MG63 (cell line): ENCODE measurements around the gene CPNE7. TPM values are rescaled to one million over a fixed set of nuclear protein-coding genes. Genes with fewer than 3 reads are reported as not detected.
"Not testable (repeated sequence)": the region's sequence is repeated elsewhere in the genome, so short reads cannot be mapped to it uniquely, and the experiment has no call there.

Experiments
- DNase-seq: peaks from one replicate; pipeline ENCODE4 v3.0.0-alpha.2; 2020
- H3K27me3 ChIP-seq: fragments of 250-450 bp; sonication (Bioruptor Pico); 2 replicates; pipeline ENCODE4 v1.5.1; 2020; ENCODE audit warnings: mild to moderate bottlenecking, moderate library complexity
- H3K36me3 ChIP-seq: fragments of 250-450 bp; sonication (Bioruptor Pico); 2 replicates; pipeline ENCODE4 v1.5.1; 2020; ENCODE audit warnings: mild to moderate bottlenecking, moderate library complexity
- H3K4me3 ChIP-seq: fragments of 250-450 bp; sonication (Bioruptor Pico); 2 replicates; pipeline ENCODE4 v1.5.1; 2020; ENCODE audit warnings: mild to moderate bottlenecking, moderate library complexity
- H3K9me3 ChIP-seq: fragments of 250-450 bp; sonication (Bioruptor Pico); 2 replicates; pipeline ENCODE4 v1.5.1; 2020; ENCODE audit warnings: mild to moderate bottlenecking, moderate library complexity
- total RNA-seq: library from RNA; depleted of rRNA; stranded (reverse); fragments of >200 nt; shearing (Covaris generic); gene quantifications from 2 replicates; pipeline ENCODE4 v1.2.3, GENCODE V29; 2014; ENCODE audit warnings: low replicate concordance

CPNE7 gene
- total RNA-seq, 1 experiment from 2014 or later, result 9.1 TPM

DNA sequence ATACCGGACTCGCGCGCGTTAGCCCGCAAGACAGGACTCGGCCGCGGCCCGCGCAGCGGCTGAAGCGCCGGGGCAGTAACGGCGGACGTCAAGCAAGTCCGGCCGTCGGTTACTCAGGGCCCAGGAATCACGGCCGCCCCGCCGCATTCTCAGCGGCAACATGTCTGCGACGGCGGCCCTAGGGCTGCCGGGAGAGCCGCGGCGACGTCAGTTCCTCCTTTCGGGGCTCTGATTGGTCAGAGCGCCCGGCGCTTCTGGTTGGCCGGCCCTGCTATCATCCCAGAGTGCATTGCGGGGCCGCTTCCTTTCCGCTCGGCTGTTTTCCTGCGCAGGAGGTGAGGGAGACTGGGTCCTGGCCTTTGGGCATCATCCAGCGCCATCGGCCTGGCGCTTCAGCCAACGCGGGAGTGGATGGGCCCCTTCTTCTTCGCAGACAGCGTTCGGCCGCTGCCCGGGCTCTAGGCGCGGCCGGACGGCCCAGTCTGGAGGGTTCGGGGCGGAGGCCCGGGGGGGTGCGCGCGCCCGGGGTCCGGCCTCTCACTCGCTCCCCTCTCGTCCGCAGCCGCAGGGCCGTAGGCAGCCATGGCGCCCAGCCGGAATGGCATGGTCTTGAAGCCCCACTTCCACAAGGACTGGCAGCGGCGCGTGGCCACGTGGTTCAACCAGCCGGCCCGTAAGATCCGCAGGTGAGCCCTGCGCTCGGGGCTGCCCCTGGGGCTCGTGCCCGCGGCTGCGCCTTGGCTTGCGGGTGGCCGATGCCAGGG lies 15.0 kb upstream of the CPNE7 start, which contains the start of gene RPL13:
TSS of gene RPL13 (plus strand) at position 305 of the 764 bp plus-strand sequence. CDS start at position 583, 278 bp downstream.
- Histone ChIP-seq H3K9me3 (no peaks in the 10 kb centered on the region), H3K36me3 (peaks cover 52% of the 10 kb centered on the region), H3K4me3 (peak within 1 kb of the TSS; percentile 89), H3K27me3 (no peaks in the 10 kb centered on the region)
- peak; percentile 92 for DNase-seq

- H3K27me3 ChIP-seq, result no peaks in the 10 kb centered on the region
- no peak for DNase-seq
- H3K36me3 ChIP-seq, result peaks cover 50% of the 10 kb centered on the region
- H3K4me3 ChIP-seq, result peak overlapping the region; percentile 89
- no peaks in the 10 kb centered on the region for H3K9me3 ChIP-seq
These were observed 14.2 kb upstream of the CPNE7 start for GRCh38 chr16:89561142-89561883.

- Histone ChIP-seq H3K9me3 (no peaks in the 10 kb centered on the region), H3K27me3 (no peaks in the 10 kb centered on the region), H3K36me3 (peaks cover 50% of the 10 kb centered on the region), H3K4me3 (peak overlapping the region; percentile 89)
- DNase-seq, result no peak
These were observed 13.5 kb upstream of the CPNE7 start for GRCh38 chr16:89561884-89562599.

DNA sequence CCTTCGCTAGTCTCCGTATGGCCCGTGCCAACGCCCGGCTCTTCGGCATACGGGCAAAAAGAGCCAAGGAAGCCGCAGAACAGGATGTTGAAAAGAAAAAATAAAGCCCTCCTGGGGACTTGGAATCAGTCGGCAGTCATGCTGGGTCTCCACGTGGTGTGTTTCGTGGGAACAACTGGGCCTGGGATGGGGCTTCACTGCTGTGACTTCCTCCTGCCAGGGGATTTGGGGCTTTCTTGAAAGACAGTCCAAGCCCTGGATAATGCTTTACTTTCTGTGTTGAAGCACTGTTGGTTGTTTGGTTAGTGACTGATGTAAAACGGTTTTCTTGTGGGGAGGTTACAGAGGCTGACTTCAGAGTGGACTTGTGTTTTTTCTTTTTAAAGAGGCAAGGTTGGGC lies 12.6 kb upstream of the CPNE7 start:
- Histone ChIP-seq H3K27me3 (no peaks in the 10 kb centered on the region), H3K36me3 (peaks cover 47% of the 10 kb centered on the region), H3K9me3 (no peaks in the 10 kb centered on the region), H3K4me3 (peak overlapping the region; percentile 89)
- no peak for DNase-seq

GRCh38 chr16:89563639-89564392 lies 11.7 kb upstream of the CPNE7 start:
- Histone ChIP-seq H3K9me3 (no peaks in the 10 kb centered on the region), H3K4me3 (no peak overlapping the region), H3K27me3 (no peaks in the 10 kb centered on the region), H3K36me3 (peaks cover 45% of the 10 kb centered on the region)
- no peak for DNase-seq

DNA sequence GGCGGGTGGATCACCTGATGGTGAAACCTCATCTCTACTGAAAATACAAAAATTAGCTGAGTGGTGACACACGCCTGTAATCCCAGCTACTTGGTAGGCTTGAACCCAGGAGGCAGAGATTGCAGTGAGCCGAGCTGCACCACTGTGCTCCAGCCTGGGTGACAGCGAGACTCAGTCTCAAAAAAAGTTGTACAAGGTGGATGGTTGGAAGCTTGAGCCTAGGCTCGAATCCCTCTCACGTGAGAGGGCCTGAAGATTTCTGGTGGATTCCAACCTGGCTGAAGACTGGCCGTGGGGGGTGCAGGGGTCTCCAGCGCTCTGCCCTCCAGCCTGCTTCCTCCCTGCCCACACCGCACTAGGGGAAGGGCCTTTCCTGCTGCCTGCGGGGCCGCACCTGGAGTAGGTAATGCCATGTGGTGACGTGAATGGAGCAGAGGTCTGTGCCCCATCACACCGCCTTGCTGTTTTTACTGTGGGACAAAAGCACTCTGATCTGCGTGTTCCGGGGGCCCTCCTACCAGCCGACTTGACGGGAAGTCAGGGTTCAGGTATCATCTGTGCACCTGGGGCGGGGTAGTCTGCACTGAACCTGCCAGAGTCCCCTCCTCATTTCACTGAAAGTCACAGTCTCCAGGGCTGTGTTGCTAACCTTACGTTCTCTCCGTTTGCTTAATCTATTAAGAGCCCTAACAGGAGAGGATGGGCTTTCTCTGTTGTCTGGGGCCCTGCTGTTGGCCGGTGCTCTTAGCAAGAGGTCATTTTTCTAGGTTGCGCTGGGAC lies 10.9 kb upstream of the CPNE7 start:
- Histone ChIP-seq H3K4me3 (no peak overlapping the region), H3K9me3 (no peaks in the 10 kb centered on the region), H3K27me3 (no peaks in the 10 kb centered on the region), H3K36me3 (peaks cover 45% of the 10 kb centered on the region)
- DNase-seq, result no peak

DNA sequence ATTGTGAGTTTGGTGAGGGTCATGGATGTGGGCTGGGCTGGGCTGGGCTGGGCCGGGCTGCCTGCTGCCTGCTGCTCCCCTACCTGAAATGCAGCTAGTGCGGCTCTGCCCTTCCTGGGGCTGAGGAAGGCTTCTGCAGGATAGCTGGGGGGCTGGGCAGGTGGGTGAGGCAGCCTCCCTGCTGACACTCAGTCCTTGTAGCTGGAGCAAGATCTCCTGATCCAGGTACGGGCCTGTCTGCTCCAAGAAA lies 10.4 kb upstream of the CPNE7 start:
- Histone ChIP-seq H3K36me3 (peaks cover 44% of the 10 kb centered on the region), H3K9me3 (no peaks in the 10 kb centered on the region), H3K27me3 (no peaks in the 10 kb centered on the region), H3K4me3 (no peak overlapping the region)
- DNase-seq, result peak; percentile 38

- H3K9me3 ChIP-seq, result no peaks in the 10 kb centered on the region
- DNase-seq, result peak; percentile 47
- H3K27me3 ChIP-seq, result no peaks in the 10 kb centered on the region
- peaks cover 42% of the 10 kb centered on the region for H3K36me3 ChIP-seq
- no peak overlapping the region for H3K4me3 ChIP-seq
These were observed 9.8 kb upstream of the CPNE7 start for GRCh38 chr16:89565506-89566372.

DNA sequence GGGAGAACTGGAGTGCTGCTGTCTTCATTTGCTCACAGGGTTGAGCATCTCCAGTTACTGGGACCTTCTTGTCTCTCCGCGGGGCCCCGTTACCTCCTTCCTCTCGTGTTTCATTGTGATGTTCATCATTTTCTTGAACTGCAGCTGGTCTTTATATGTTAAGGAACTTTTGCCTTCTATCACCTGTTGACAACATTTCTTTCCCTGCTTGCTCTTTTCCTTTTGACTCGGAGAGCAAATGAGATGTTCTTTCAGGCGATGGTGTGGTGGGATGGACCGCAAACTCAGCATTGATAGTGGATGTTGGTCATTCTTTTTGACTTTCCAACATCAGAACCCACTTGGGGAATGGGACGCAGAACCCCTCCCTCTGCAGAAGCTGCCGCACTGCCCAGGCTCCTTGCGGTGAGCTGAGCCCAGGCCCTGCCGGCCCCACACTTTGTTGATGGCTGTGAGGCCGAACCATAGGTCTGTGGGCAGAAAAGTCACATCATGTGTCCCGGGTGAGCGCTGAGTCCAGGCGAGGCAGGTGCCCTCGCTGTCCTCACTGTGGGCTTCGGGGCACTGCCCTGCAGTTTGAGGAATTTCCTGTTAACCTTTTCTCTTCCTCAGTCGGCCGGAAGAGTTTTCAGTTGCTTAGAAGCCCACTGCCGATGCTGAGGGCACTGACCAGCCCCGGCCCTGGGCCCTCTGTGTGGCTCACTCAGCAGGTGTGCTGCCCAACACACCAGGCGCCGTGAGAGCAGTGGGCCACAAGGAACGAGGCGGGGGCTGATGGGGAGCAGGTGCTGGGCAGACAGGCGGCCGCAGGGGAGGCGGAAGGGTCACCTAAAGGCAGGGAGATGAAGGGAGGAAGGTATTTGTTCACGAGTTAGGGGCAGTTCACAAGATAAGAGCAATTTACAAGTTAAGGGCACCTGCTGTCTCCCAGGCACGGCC lies 7.6 kb upstream of the CPNE7 start:
- no peaks in the 10 kb centered on the region for H3K9me3 ChIP-seq
- DNase-seq, result no peak
- no peaks in the 10 kb centered on the region for H3K27me3 ChIP-seq
- H3K4me3 ChIP-seq, result no peak overlapping the region
- peaks cover 20% of the 10 kb centered on the region for H3K36me3 ChIP-seq

- no peak overlapping the region for H3K4me3 ChIP-seq
- no peaks in the 10 kb centered on the region for H3K27me3 ChIP-seq
- no peak for DNase-seq
- H3K36me3 ChIP-seq, result peaks cover 2% of the 10 kb centered on the region; the same call in 1 of the 2 replicates
- H3K9me3 ChIP-seq, result no peaks in the 10 kb centered on the region
These were observed 5.8 kb upstream of the CPNE7 start for GRCh38 chr16:89569506-89570341.

GRCh38 chr16:89570342-89570923 lies 5.1 kb upstream of the CPNE7 start:
- H3K4me3 ChIP-seq, result no peak overlapping the region
- H3K36me3 ChIP-seq, result no peaks in the 10 kb centered on the region
- no peaks in the 10 kb centered on the region for H3K27me3 ChIP-seq
- no peaks in the 10 kb centered on the region for H3K9me3 ChIP-seq
- DNase-seq, result no peak

DNA sequence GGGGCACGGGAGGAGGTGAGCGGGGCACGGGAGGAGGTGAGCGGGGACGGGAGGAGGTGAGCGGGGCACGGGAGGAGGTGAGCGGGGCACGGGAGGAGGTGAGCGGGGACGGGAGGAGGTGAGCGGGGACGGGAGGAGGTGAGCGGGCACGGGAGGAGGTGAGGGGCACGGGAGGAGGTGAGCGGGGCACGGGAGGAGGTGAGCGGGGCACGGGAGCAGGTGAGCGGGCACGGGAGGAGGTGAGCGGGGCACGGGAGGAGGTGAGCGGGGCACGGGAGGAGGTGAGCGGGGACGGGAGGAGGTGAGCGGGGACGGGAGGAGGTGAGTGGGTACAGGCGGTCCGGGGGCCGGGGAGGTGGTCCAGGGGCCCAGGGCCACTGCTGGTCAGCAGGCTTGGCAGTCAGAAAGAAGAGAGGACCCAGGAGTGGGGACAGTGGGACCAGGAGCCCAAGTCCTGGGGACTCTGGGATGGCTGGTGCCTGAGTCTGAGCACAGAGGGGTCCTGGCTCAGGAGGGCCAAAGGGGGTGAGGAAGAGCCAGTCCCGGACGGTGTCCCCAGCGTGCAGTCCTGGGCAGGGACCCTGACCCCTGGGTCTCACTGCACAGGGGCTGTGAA lies 4.5 kb upstream of the CPNE7 start:
- not testable (repeated sequence) for H3K27me3 ChIP-seq, H3K4me3 ChIP-seq, DNase-seq, H3K9me3 ChIP-seq, H3K36me3 ChIP-seq

- no peak for DNase-seq
- H3K36me3 ChIP-seq, result no peaks in the 10 kb centered on the region
- H3K9me3 ChIP-seq, result no peaks in the 10 kb centered on the region
- H3K4me3 ChIP-seq, result no peak overlapping the region
- no peaks in the 10 kb centered on the region for H3K27me3 ChIP-seq
These were observed 3.9 kb upstream of the CPNE7 start for GRCh38 chr16:89571636-89572035.
